ENCODE measurements around the gene PDGFRB.

DNA sequence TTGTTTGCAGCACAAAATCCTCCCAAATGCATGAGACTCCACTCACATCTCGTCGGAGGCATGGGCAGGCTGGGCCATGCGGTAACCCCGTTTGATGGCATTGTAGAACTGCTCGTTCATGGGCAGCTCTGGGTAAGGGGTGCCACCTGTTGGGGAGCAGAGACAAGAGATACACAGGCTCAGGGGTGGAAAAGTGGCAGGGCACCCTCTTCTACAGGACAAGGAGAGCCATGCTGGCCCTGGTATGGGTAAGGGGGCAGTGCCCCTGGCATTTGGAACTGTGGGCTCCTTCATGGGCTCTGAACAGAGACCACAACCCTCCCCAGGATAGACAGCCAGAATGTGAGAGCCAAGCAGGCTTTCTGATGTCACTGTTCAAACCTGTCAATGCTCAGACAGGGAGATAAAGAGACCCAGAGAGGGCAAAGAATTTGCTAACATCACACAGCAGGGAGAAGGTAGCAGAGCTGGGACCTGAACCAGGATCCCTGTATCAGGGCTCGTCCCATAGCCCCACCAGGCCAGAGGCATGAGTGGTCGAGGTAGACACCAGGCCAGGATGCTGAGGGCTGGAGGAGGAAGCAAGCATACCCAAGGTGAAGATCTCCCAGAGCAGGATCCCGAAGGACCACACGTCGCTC, 36.1 kb downstream of the PDGFRB start:
- TF ChIP-seq SP2 (tag by site-specific recombination; IDR thresholded peaks at IDR 0.05) (no peak), ZNF776 (tag by site-specific recombination; IDR thresholded peaks at IDR 0.05; ENCODE audit: borderline replicate concordance) (no peak), PRDM1 (tag by site-specific recombination; IDR thresholded peaks at IDR 0.05) (no peak)
- TF ChIP-seq, protein P1, sequence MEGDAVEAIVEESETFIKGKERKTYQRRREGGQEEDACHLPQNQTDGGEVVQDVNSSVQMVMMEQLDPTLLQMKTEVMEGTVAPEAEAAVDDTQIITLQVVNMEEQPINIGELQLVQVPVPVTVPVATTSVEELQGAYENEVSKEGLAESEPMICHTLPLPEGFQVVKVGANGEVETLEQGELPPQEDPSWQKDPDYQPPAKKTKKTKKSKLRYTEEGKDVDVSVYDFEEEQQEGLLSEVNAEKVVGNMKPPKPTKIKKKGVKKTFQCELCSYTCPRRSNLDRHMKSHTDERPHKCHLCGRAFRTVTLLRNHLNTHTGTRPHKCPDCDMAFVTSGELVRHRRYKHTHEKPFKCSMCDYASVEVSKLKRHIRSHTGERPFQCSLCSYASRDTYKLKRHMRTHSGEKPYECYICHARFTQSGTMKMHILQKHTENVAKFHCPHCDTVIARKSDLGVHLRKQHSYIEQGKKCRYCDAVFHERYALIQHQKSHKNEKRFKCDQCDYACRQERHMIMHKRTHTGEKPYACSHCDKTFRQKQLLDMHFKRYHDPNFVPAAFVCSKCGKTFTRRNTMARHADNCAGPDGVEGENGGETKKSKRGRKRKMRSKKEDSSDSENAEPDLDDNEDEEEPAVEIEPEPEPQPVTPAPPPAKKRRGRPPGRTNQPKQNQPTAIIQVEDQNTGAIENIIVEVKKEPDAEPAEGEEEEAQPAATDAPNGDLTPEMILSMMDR (tag by site-specific recombination; IDR thresholded peaks at IDR 0.05) = no peak

Data from HEK293 (cell line).